ENCODE data around the gene LEMD1.

The LEMD1 gene

GRCh38 chr1:205371871-205372660 is 49.8 kb downstream of the LEMD1 start:
- H3K4me3 ChIP-seq (replicated peaks; ENCODE audit: insufficient read depth, low read length): no peak overlapping the region
- TF ChIP-seq REST (IDR thresholded peaks at IDR 0.05; ENCODE audit: insufficient replicate concordance, low read depth) (no peak), SPI1 (IDR thresholded peaks at IDR 0.05; ENCODE audit: borderline replicate concordance, low read depth) (no peak), CTCF (IDR thresholded peaks at IDR 0.05; ENCODE audit: insufficient read depth, low read length) (no peak), POLR2AphosphoS5 (IDR thresholded peaks at IDR 0.05; ENCODE audit: low read depth) (no peak)
- no peak overlapping the region for H3K27ac ChIP-seq (replicated peaks)
- H3K27me3 ChIP-seq (ENCODE audit: insufficient read depth, poor library complexity, severe bottlenecking): peaks cover 9% of the 10 kb centered on the region
- DNase-seq (ENCODE audit: low read depth in 1 of 2, low spot score in 1 of 2): no peak

GRCh38 chr1:205370780-205371179 is 51.1 kb downstream of the LEMD1 start:
- no peak for TF ChIP-seq SPI1 (IDR thresholded peaks at IDR 0.05; ENCODE audit: borderline replicate concordance, low read depth)
- TF ChIP-seq CTCF (IDR thresholded peaks at IDR 0.05; ENCODE audit: insufficient read depth, low read length): no peak
- no peak for TF ChIP-seq POLR2AphosphoS5 (IDR thresholded peaks at IDR 0.05; ENCODE audit: low read depth)
- TF ChIP-seq REST (IDR thresholded peaks at IDR 0.05; ENCODE audit: insufficient replicate concordance, low read depth): no peak
- no peak for TF ChIP-seq GABPA (IDR thresholded peaks at IDR 0.05; ENCODE audit: low read depth)
- DNase-seq (ENCODE audit: low read depth in 1 of 2, low spot score in 1 of 2): no peak
- Histone ChIP-seq H3K27ac (replicated peaks) (no peak overlapping the region), H3K4me3 (replicated peaks; ENCODE audit: insufficient read depth, low read length) (no peak overlapping the region), H3K27me3 (ENCODE audit: insufficient read depth, poor library complexity, severe bottlenecking) (peaks cover 16% of the 10 kb centered on the region)

GRCh38 chr1:205369701-205370123 is 52.1 kb downstream of the LEMD1 start:
- no peak overlapping the region for H3K4me3 ChIP-seq (replicated peaks; ENCODE audit: insufficient read depth, low read length)
- no peak for DNase-seq (ENCODE audit: low read depth in 1 of 2, low spot score in 1 of 2)
- H3K27me3 ChIP-seq (ENCODE audit: insufficient read depth, poor library complexity, severe bottlenecking): peaks cover 20% of the 10 kb centered on the region
- TF ChIP-seq REST (IDR thresholded peaks at IDR 0.05; ENCODE audit: insufficient replicate concordance, low read depth): no peak
- TF ChIP-seq SPI1 (IDR thresholded peaks at IDR 0.05; ENCODE audit: borderline replicate concordance, low read depth): no peak
- no peak for TF ChIP-seq GABPA (IDR thresholded peaks at IDR 0.05; ENCODE audit: low read depth)
- no peak for TF ChIP-seq CTCF (IDR thresholded peaks at IDR 0.05; ENCODE audit: insufficient read depth, low read length)
- TF ChIP-seq POLR2AphosphoS5 (IDR thresholded peaks at IDR 0.05; ENCODE audit: low read depth): no peak
- H3K27ac ChIP-seq (replicated peaks): no peak overlapping the region

Measured in HL-60 (cell line).